Ovary (tissue), 3 donors: Measurements from ENCODE around the gene GLUD1.

Experiments used
- CTCF ChIP-seq, 3 donors: fragments of 450-650 bp in 2 of 3; fragments of 200-600 bp in 1 of 3; IDR thresholded peaks; one replicate each; pipeline versions ENCODE4 v1.5.1 to v1.8.0; 2016 to 2022; ENCODE audit warnings: antibody characterized with exemption in 3 of 3, mild to moderate bottlenecking in 1 of 3
- POLR2A ChIP-seq: fragments of 450-650 bp; IDR thresholded peaks from one replicate; pipeline ENCODE4 v1.6.1; 2017; ENCODE audit warnings: antibody characterized with exemption, mild to moderate bottlenecking, moderate library complexity
- donor health status: DM: no; HTN: no; CAD: no.

- TF ChIP-seq CTCF (IDR thresholded peaks at IDR 0.05), result no peak
- no peak for TF ChIP-seq POLR2A
Observed at GRCh38 chr10:87092861-87093631, 1.6 kb downstream of the GLUD1 start.
